ENCODE data around the gene GPR152. TPM values are rescaled to one million over a fixed set of nuclear protein-coding genes. Genes with fewer than 3 reads are reported as not detected.

Gene GPR152
- total RNA-seq, 2 donors from 2014 or later = not detected

GRCh38 chr11:67493548-67494370 lies 41.2 kb upstream of the GPR152 start:
- no peak for TF ChIP-seq CTCF (IDR thresholded peaks at IDR 0.05)

GRCh38 chr11:67492801-67493547 lies 40.4 kb upstream of the GPR152 start:
- no peaks in the 10 kb centered on the region for H3K4me1 ChIP-seq (ENCODE audit: control insufficient read depth in 1 of 2, low read depth in 2 of 2)
- H3K9me3 ChIP-seq = no peaks in the 10 kb centered on the region
- ATAC-seq (ENCODE audit: insufficient number of reproducible peaks, low FRiP score, low read depth) (no peak), DNase-seq (ENCODE audit: low spot score) (no peak)
- peaks cover 53% of the 10 kb centered on the region for H3K36me3 ChIP-seq
- no peak overlapping the region for H3K27ac ChIP-seq
- no peak overlapping the region for H3K4me3 ChIP-seq
- no peak for TF ChIP-seq CTCF (IDR thresholded peaks at IDR 0.05)
- H3K27me3 ChIP-seq (replicated peaks; ENCODE audit: insufficient read depth) = no peaks in the 10 kb centered on the region

More at GRCh38 chr11:67493548-67494370, 41.2 kb upstream of the GPR152 start:
- peaks cover 50% of the 10 kb centered on the region for H3K36me3 ChIP-seq
- ATAC-seq (ENCODE audit: insufficient number of reproducible peaks, low FRiP score, low read depth) = no peak
- H3K4me1 ChIP-seq (ENCODE audit: control insufficient read depth in 1 of 2, low read depth in 2 of 2) = no peaks in the 10 kb centered on the region
- no peak for DNase-seq (ENCODE audit: low spot score)
- H3K27ac ChIP-seq = no peak overlapping the region
- H3K4me3 ChIP-seq = no peak overlapping the region
- no peaks in the 10 kb centered on the region for H3K9me3 ChIP-seq
- H3K27me3 ChIP-seq (replicated peaks; ENCODE audit: insufficient read depth) = no peaks in the 10 kb centered on the region

- peaks cover 52% of the 10 kb centered on the region for H3K36me3 ChIP-seq
- TF ChIP-seq CTCF (IDR thresholded peaks at IDR 0.05) = no peak
- no peak overlapping the region for H3K4me3 ChIP-seq
- DNase-seq (ENCODE audit: low spot score) (no peak), ATAC-seq (ENCODE audit: insufficient number of reproducible peaks, low FRiP score, low read depth) (no peak)
- no peaks in the 10 kb centered on the region for H3K9me3 ChIP-seq
- no peaks in the 10 kb centered on the region for H3K4me1 ChIP-seq (ENCODE audit: control insufficient read depth in 1 of 2, low read depth in 2 of 2)
- H3K27me3 ChIP-seq (replicated peaks; ENCODE audit: insufficient read depth) = no peaks in the 10 kb centered on the region
- H3K27ac ChIP-seq = no peak overlapping the region
These were observed 39.7 kb upstream of the GPR152 start for GRCh38 chr11:67492069-67492727.

- H3K27ac ChIP-seq = no peak overlapping the region
These were observed 38.9 kb upstream of the GPR152 start for GRCh38 chr11:67491276-67492068.

More at GRCh38 chr11:67491276-67492068, 38.9 kb upstream of the GPR152 start:
- H3K27me3 ChIP-seq (replicated peaks; ENCODE audit: insufficient read depth) = no peaks in the 10 kb centered on the region
- H3K36me3 ChIP-seq = peaks cover 49% of the 10 kb centered on the region
- H3K4me3 ChIP-seq = no peak overlapping the region
- H3K9me3 ChIP-seq = no peaks in the 10 kb centered on the region
- no peaks in the 10 kb centered on the region for H3K4me1 ChIP-seq (ENCODE audit: control insufficient read depth in 1 of 2, low read depth in 2 of 2)
- ATAC-seq (ENCODE audit: insufficient number of reproducible peaks, low FRiP score, low read depth) (no peak), DNase-seq (ENCODE audit: low spot score) (no peak)
- TF ChIP-seq CTCF (IDR thresholded peaks at IDR 0.05) = no peak

All from thoracic aorta (tissue), 2 donors.